HepG2 (cell line): ENCODE data around the gene CCDC124. TPM values are rescaled to one million over a fixed set of nuclear protein-coding genes. Genes with fewer than 3 reads are reported as not detected.

Source experiments
- BATF2 ChIP-seq: sonication (generic); formaldehyde crosslinking; IDR thresholded peaks from 2 replicates; pipeline ENCODE4 v1.8.0; 2022; ENCODE audit warnings: mild to moderate bottlenecking, missing genetic modification reagents, moderate library complexity
- CREB1 ChIP-seq, 2 experiments: fragments of 450-650 bp in 1 of 2; IDR thresholded peaks; 2 replicates each; pipeline ENCODE4 v1.6.1; 2016 to 2017; ENCODE audit warnings: control low read depth in 1 of 2, mild to moderate bottlenecking in 1 of 2, missing compliant biosample characterization in 1 of 2, missing genetic modification characterization in 1 of 2
- FOXO1 ChIP-seq: sonication (generic); formaldehyde crosslinking; IDR thresholded peaks from 2 replicates; pipeline ENCODE4 v1.4.0; 2020; ENCODE audit warnings: missing genetic modification reagents
- GATAD1 ChIP-seq: IDR thresholded peaks from 2 replicates; pipeline ENCODE4 v1.6.1; 2016; ENCODE audit warnings: missing genetic modification reagents, missing compliant biosample characterization
- GFI1 ChIP-seq: sonication (generic); formaldehyde crosslinking; IDR thresholded peaks from 2 replicates; pipeline ENCODE4 v1.5.0; 2020; ENCODE audit warnings: missing genetic modification reagents, mild to moderate bottlenecking, borderline replicate concordance
- IRX3 ChIP-seq: sonication (generic); formaldehyde crosslinking; IDR thresholded peaks from 2 replicates; pipeline ENCODE4 v1.8.1; 2023; ENCODE audit warnings: mild to moderate bottlenecking, low read depth, missing genetic modification reagents, borderline replicate concordance
- KLF11 ChIP-seq: IDR thresholded peaks from 2 replicates; pipeline ENCODE4 v1.6.1; 2016; ENCODE audit warnings: missing compliant biosample characterization
- MAFF ChIP-seq: IDR thresholded peaks from 2 replicates; pipeline ENCODE4 v1.6.1; 2011; ENCODE audit warnings: low read depth, low read length, improper control_type of control experiment
- MEIS2 ChIP-seq: sonication (generic); formaldehyde crosslinking; IDR thresholded peaks from 2 replicates; pipeline ENCODE4 v1.9.0; 2021; ENCODE audit warnings: mild to moderate bottlenecking, missing genetic modification reagents
- MTA3 ChIP-seq: sonication (generic); formaldehyde crosslinking; IDR thresholded peaks from 2 replicates; pipeline ENCODE4 v1.4.0; 2020; ENCODE audit warnings: missing genetic modification reagents
- NCOR1 ChIP-seq: fragments of 200-600 bp; sonication (generic); IDR thresholded peaks from 2 replicates; pipeline ENCODE4 v1.7.0; 2017; ENCODE audit warnings: antibody characterized with exemption, low read length, borderline replicate concordance
- NFAT5 ChIP-seq: sonication (generic); formaldehyde crosslinking; IDR thresholded peaks from 2 replicates; pipeline ENCODE4 v1.4.0; 2020; ENCODE audit warnings: missing genetic modification reagents
- NR3C1 ChIP-seq: sonication (generic); formaldehyde crosslinking; IDR thresholded peaks from 2 replicates; pipeline ENCODE4 v1.4.0; 2020; ENCODE audit warnings: missing genetic modification reagents
- PPARG ChIP-seq: conservative IDR thresholded peaks from 2 replicates; pipeline ENCODE4 v1.6.1; 2016; ENCODE audit warnings: missing biosample characterization, missing genetic modification reagents
- PRPF4 ChIP-seq: fragments of 200-400 bp; formaldehyde crosslinking; IDR thresholded peaks from 2 replicates; pipeline ENCODE4 v1.6.1; 2016; ENCODE audit warnings: low read length, low read depth; ENCODE audit not compliant: poor library complexity, severe bottlenecking
- RARA ChIP-seq: IDR thresholded peaks from 2 replicates; pipeline ENCODE4 v1.6.1; 2016; ENCODE audit warnings: missing genetic modification reagents, missing compliant biosample characterization
- SMARCC2 ChIP-seq: fragments of 450-650 bp; IDR thresholded peaks from 2 replicates; pipeline ENCODE4 v1.6.1; 2017; ENCODE audit warnings: antibody characterized with exemption, mild to moderate bottlenecking
- THAP11 ChIP-seq: IDR thresholded peaks from 2 replicates; pipeline ENCODE4 v1.6.1; 2016; ENCODE audit warnings: missing biosample characterization, missing genetic modification reagents
- ZFP36L1 ChIP-seq: sonication (generic); formaldehyde crosslinking; IDR thresholded peaks from 2 replicates; pipeline ENCODE4 v1.8.0; 2022; ENCODE audit warnings: mild to moderate bottlenecking, missing genetic modification reagents, moderate library complexity
- ZFYVE20 ChIP-seq: sonication (generic); formaldehyde crosslinking; IDR thresholded peaks from 2 replicates; pipeline ENCODE4 v1.8.0; 2023; ENCODE audit warnings: low read depth, mild to moderate bottlenecking, moderate library complexity, missing genetic modification reagents, borderline replicate concordance
- ZNF292 ChIP-seq: sonication (generic); formaldehyde crosslinking; IDR thresholded peaks from 2 replicates; pipeline ENCODE4 v1.8.1; 2022; ENCODE audit warnings: mild to moderate bottlenecking, low read depth, missing genetic modification reagents, borderline replicate concordance
- ZNF350 ChIP-seq: sonication (generic); formaldehyde crosslinking; IDR thresholded peaks from 2 replicates; pipeline ENCODE4 v1.4.0; 2020; ENCODE audit warnings: mild to moderate bottlenecking, low read depth, missing genetic modification reagents, borderline replicate concordance
- ZNF44 ChIP-seq: sonication (generic); formaldehyde crosslinking; IDR thresholded peaks from 2 replicates; pipeline ENCODE4 v1.5.1; 2020; ENCODE audit warnings: mild to moderate bottlenecking, missing genetic modification reagents
- ZNF510 ChIP-seq: sonication (generic); formaldehyde crosslinking; IDR thresholded peaks from 2 replicates; pipeline ENCODE4 v1.4.0; 2020; ENCODE audit warnings: low read depth, mild to moderate bottlenecking, missing genetic modification reagents
- ZNF629 ChIP-seq: sonication (generic); formaldehyde crosslinking; conservative IDR thresholded peaks from 2 replicates; pipeline ENCODE4 v1.5.0; 2020; ENCODE audit warnings: missing genetic modification reagents
- ZNF784 ChIP-seq: sonication (generic); formaldehyde crosslinking; IDR thresholded peaks from 2 replicates; pipeline ENCODE4 v1.5.1; 2020; ENCODE audit warnings: missing genetic modification reagents, mild to moderate bottlenecking, borderline replicate concordance
- polyA plus RNA-seq, 8 experiments: library from polyadenylated mRNA; depleted of rRNA in 3 of 8; stranded (reverse) in 7 of 8; unstranded in 1 of 8; fragments of >200 nt; fragmentation: Illumina TruSeq in 4 of 8; extraction: Trizol in 4 of 8; gene quantifications; 2 replicates each; pipeline versions ENCODE4 v1.2.1 to v1.2.3, GENCODE V29; 2011 to 2016; ENCODE audit warnings: low read depth in 4 of 8, missing spikeins in 1 of 8, mixed read lengths in 1 of 8; ENCODE audit not compliant: insufficient read depth in 1 of 8
- total RNA-seq, 5 experiments: library from RNA; depleted of rRNA; stranded (reverse); fragments of >200 nt; fragmentation: Illumina TruSeq; extraction: Trizol; gene quantifications; 2 replicates each; pipeline ENCODE4 v1.2.3, GENCODE V29; 2016; ENCODE audit warnings: low read depth in 1 of 5

Gene CCDC124
- total and polyA plus RNA-seq, 2 of the 13 experiments (the other 11 are each of a cell fraction or from before 2014, with no cell fraction given), result 14.9 to 20.3 TPM

GRCh38 chr19:17889609-17890214, 43.1 kb upstream of the CCDC124 start (continued):
- TF ChIP-seq NR3C1 (CRISPR knock-in tag) (no peak), IRX3 (no peak), NFAT5 (CRISPR knock-in tag) (peak; percentile 73; the same call in 1 of the 2 replicates), FOXO1 (CRISPR knock-in tag) (no peak), GATAD1 (CRISPR knock-in tag) (0 out of 2 replicates have a peak, but pooled peaks have one; percentile 16), NCOR1 (no peak), GFI1 (no peak), ZNF44 (no peak), MEIS2 (CRISPR knock-in tag) (no peak), ZNF292 (CRISPR knock-in tag) (no peak), BATF2 (no peak), KLF11 (CRISPR knock-in tag) (0 out of 2 replicates have a peak, but pooled peaks have one; percentile 58), PPARG (CRISPR knock-in tag) (0 out of 2 replicates have a peak, but pooled peaks have one; percentile 28), ZFYVE20 (CRISPR knock-in tag) (no peak), THAP11 (CRISPR knock-in tag) (no peak), MTA3 (no peak), PRPF4 (no peak), ZNF350 (CRISPR knock-in tag) (no peak), MAFF (no peak), SMARCC2 (no peak), ZNF784 (CRISPR knock-in tag) (no peak), ZNF510 (CRISPR knock-in tag) (no peak), CREB1 (IDR thresholded peaks at IDR 0.05) (no peak), CREB1 (CRISPR knock-in tag; IDR thresholded peaks at IDR 0.05) (no peak), RARA (CRISPR knock-in tag) (peak; percentile 36; the same call in 1 of the 2 replicates), ZNF629 (CRISPR knock-in tag) (no peak), ZFP36L1 (CRISPR knock-in tag) (no peak)
